Activated CD8-positive, alpha-beta memory T cell treated with anti-CD3 and anti-CD28 coated beads, Interleukin-2, amount 50 U/mL, for 1 hour (primary cell): ENCODE data around the gene ZIC4.

Experiments
- DNase-seq: peaks from one replicate; pipeline ENCODE4 v3.0.0-alpha.2; 2020; ENCODE audit errors: extremely low read depth

ZIC4 gene

GRCh38 chr3:147406028-147406931 is at the start of gene ZIC4:
TSS of gene ZIC4 (minus strand) at chr3:147406543. CDS start at chr3:147402797, 3,746 bp downstream.
- no peak for DNase-seq

GRCh38 chr3:147449669-147450068 is 43.3 kb upstream of the ZIC4 start:
- DNase-seq = no peak

- DNase-seq = no peak
Measured at GRCh38 chr3:147447224-147447623, 40.9 kb upstream of the ZIC4 start.

GRCh38 chr3:147431751-147432150 is 25.4 kb upstream of the ZIC4 start:
- no peak for DNase-seq

- no peak for DNase-seq
Measured at GRCh38 chr3:147428754-147429153, 22.4 kb upstream of the ZIC4 start.

- no peak for DNase-seq
Measured at GRCh38 chr3:147428326-147428725, 22.0 kb upstream of the ZIC4 start.

- DNase-seq = no peak
Measured at GRCh38 chr3:147427746-147428145, 21.4 kb upstream of the ZIC4 start.

GRCh38 chr3:147426931-147427330 is 20.6 kb upstream of the ZIC4 start:
- no peak for DNase-seq

GRCh38 chr3:147425388-147425850 is 19.1 kb upstream of the ZIC4 start:
- no peak for DNase-seq

GRCh38 chr3:147424581-147425387 is 18.4 kb upstream of the ZIC4 start:
- DNase-seq = no peak

- no peak for DNase-seq
Measured at GRCh38 chr3:147423798-147424580, 17.6 kb upstream of the ZIC4 start.

- DNase-seq = no peak
Measured at GRCh38 chr3:147423537-147423797, 17.1 kb upstream of the ZIC4 start.

- DNase-seq = no peak
Measured at GRCh38 chr3:147422601-147423536, 16.5 kb upstream of the ZIC4 start.

GRCh38 chr3:147422196-147422595 is 15.9 kb upstream of the ZIC4 start:
- DNase-seq = no peak

GRCh38 chr3:147421184-147421912 is 15.0 kb upstream of the ZIC4 start:
- DNase-seq = no peak

- DNase-seq = no peak
Measured at GRCh38 chr3:147420353-147421183, 14.2 kb upstream of the ZIC4 start.

GRCh38 chr3:147419781-147420224 is 13.5 kb upstream of the ZIC4 start:
- no peak for DNase-seq

- no peak for DNase-seq
Measured at GRCh38 chr3:147418808-147419701, 12.7 kb upstream of the ZIC4 start.
